Muscle of back (tissue), 11 donors: ENCODE measurements around the gene LETM1. TPM values are rescaled to one million over a fixed set of nuclear protein-coding genes. Genes with fewer than 3 reads are reported as not detected.
"Not testable (repeated sequence)": the region's sequence is repeated elsewhere in the genome, so short reads cannot be mapped to it uniquely, and the experiment has no call there.

Experiments
- DNase-seq, 3 donors: peaks; one replicate each; pipeline versions ENCODE4 v3.0.0 to v3.0.0-alpha.2; 2013
- polyA plus RNA-seq, 10 donors: library from polyadenylated mRNA; unstranded; fragments of 120-200 nt; gene quantifications; one replicate each; pipeline ENCODE4 v1.2.1, GENCODE V29; 2013; ENCODE audit not compliant: insufficient read length in 10 of 10

The LETM1 gene
- polyA plus RNA-seq, 10 donors = 12.1 to 16.3 (median 14.7) TPM

GRCh38 chr4:1854752-1855151 is 1.2 kb downstream of the LETM1 start:
- no peak for DNase-seq

GRCh38 chr4:1852904-1853623 is 2.9 kb downstream of the LETM1 start:
- no peak for DNase-seq

GRCh38 chr4:1851575-1852410 is 4.2 kb downstream of the LETM1 start:
- DNase-seq = no peak

- DNase-seq = no peak
Measured at GRCh38 chr4:1851160-1851559, 4.8 kb downstream of the LETM1 start.

- DNase-seq = no peak
Measured at GRCh38 chr4:1850276-1850675, 5.7 kb downstream of the LETM1 start.

- DNase-seq = no peak
Measured at GRCh38 chr4:1846580-1846979, 9.4 kb downstream of the LETM1 start.

GRCh38 chr4:1844618-1845017 is 11.3 kb downstream of the LETM1 start:
- DNase-seq = not testable (repeated sequence)

GRCh38 chr4:1843852-1844251 is 12.1 kb downstream of the LETM1 start:
- DNase-seq = no peak

- DNase-seq = peak in 1 of 3 donors; percentile 41
Measured at GRCh38 chr4:1842993-1843448, 12.9 kb downstream of the LETM1 start.

- no peak for DNase-seq
Measured at GRCh38 chr4:1842339-1842895, 13.5 kb downstream of the LETM1 start.

- no peak for DNase-seq
Measured at GRCh38 chr4:1841887-1842210, 14.1 kb downstream of the LETM1 start.

- DNase-seq = peak in 1 of 3 donors; percentile 22
Measured at GRCh38 chr4:1841201-1841886, 14.6 kb downstream of the LETM1 start.

GRCh38 chr4:1839282-1839681 is 16.7 kb downstream of the LETM1 start:
- no peak for DNase-seq

- DNase-seq = no peak
Measured at GRCh38 chr4:1837069-1837468, 18.9 kb downstream of the LETM1 start.

GRCh38 chr4:1836650-1837049 is 19.3 kb downstream of the LETM1 start:
- no peak for DNase-seq

- not testable (repeated sequence) for DNase-seq
Measured at GRCh38 chr4:1835836-1836235, 20.1 kb downstream of the LETM1 start.

GRCh38 chr4:1834047-1834775 is 21.7 kb downstream of the LETM1 start:
- no peak for DNase-seq

- no peak for DNase-seq
Measured at GRCh38 chr4:1833307-1834046, 22.5 kb downstream of the LETM1 start.

GRCh38 chr4:1832690-1833089 is 23.3 kb downstream of the LETM1 start:
- DNase-seq = no peak

- DNase-seq = no peak
Measured at GRCh38 chr4:1831331-1831730, 24.6 kb downstream of the LETM1 start.
